GM18870 (cell line): ENCODE data around the gene HSPB8.

Experiments used
- ATAC-seq: cut with Tn5 transposase; IDR thresholded peaks from one replicate; pipeline ENCODE4 v1.9.1; 2021; ENCODE audit warnings: moderate library complexity; ENCODE audit not compliant: unreplicated experiment

HSPB8 gene, protein sequence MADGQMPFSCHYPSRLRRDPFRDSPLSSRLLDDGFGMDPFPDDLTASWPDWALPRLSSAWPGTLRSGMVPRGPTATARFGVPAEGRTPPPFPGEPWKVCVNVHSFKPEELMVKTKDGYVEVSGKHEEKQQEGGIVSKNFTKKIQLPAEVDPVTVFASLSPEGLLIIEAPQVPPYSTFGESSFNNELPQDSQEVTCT

DNA sequence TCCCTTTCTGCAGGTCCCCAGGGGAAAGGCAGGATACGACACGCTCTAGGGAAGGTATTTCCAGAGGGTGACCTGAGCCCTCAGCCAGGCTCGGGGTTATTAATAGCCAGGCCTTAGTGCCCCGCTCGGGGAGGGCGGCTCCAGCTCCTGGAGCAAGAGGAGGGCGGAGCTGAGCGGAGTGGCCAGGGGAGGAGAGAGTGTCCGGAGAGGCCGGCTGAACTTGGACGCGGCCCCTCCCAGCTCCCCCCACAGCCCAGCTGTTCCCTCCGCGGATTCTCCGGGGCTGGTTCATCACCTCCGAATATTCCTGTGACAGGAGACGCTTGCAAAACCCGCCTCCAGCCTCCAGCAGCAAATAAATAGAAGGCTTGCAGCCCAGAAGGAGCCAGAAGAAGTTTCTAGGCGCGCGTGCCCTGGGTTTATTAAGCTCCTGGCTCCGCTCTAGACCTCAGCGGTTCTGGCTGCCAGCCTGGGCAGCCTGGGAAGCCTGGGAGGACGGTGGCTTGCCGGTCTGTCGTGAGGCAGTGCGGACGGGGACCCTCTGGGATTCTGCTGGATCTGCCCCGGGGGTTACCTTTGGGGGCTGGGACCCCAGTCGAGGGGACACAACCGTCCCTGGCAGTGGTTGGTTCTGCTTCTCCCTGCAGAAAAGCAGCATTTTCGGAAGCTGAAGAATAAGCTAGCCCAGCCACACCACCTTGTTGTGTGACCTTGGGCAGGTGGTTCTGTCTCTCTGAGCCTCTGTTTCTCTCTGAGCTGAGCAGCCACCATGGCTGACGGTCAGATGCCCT is at the start of gene HSPB8:
Gene HSPB8, plus strand, starts transcription at position 388 of the 791 bp plus-strand sequence. Its CDS starts 382 bp downstream, at position 770.
- no peak for ATAC-seq

DNA sequence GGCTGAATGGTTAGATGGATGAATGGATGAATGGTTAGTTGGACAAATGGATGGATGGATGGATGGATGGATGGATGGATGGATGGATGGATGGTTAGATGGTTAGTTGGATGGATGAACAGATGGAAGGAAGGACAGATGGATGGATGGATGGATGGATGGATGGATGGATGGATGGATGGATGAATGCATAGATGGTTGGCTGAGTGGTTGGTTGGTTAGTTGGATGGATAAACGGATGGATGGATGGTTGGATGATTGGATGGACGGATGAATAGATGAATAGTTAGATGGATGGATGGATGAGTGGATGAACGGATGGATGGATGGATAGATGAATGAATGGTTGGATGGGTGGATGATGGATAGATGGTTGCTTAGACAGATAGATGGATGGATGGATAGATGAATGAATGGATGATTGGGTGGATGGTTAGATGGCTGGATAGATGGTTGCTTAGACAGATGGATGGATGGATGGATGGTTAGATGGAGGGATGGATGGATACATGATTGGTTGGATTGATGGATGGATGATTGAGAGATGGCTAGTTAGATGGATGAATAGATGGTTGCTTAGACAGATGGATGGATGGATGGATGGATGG is 48.8 kb upstream of the HSPB8 start:
- no peak for ATAC-seq

DNA sequence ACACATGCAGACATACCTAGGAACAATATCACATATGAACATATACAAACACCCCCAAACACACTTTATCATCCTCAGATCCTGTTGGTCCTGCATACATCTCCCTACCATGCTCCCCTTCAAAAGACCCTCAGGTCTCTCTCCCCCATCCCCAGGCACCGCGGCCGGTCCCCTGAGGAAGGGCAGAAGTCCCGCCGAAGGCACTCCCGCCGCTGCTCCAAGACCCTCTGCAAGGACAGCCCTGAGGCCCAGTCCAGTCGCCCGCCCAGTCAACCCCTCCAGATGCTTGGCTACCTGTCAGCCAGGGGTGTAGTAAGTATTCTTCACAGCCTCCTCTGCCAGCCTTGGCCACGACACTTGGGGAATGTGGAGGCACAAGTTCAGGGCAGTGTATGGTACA is 48.2 kb upstream of the HSPB8 start:
- ATAC-seq: no peak

DNA sequence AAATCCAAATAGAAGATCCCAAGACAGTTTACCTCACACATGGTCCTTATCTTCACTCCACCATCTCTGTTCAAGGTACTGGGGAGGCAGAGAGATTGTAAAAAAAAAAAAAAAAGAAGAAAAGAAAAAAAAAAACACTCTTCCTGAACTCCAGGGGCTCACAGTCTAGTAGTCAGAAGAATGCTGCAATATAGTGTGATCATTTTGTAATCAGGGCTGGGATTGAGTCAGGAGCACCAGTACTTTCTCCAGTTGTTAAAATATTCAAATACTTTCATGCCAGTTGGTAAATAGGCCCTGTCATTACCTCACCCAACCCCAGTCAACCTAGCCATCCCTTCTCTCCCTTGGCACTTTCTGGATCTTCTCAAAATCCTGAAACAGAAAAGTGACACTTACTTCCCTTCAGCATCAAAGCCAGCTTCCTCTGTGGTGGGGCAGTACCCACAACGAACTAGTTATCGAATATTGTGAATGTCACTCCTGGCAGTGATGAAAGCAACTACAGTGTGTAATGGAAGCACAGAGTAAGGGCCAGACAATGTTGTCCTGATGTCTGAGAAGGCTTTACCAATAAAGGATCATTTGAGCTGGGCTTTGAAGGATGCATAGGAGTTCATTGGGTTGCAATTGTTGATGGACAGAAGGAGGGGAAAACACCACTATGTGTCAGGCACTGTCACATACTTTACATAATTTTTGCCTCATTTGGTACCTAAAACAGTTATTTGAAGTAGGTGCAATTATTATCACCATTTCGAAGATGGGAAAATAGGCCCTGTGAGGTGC is 44.3 kb upstream of the HSPB8 start:
- no peak for ATAC-seq

DNA sequence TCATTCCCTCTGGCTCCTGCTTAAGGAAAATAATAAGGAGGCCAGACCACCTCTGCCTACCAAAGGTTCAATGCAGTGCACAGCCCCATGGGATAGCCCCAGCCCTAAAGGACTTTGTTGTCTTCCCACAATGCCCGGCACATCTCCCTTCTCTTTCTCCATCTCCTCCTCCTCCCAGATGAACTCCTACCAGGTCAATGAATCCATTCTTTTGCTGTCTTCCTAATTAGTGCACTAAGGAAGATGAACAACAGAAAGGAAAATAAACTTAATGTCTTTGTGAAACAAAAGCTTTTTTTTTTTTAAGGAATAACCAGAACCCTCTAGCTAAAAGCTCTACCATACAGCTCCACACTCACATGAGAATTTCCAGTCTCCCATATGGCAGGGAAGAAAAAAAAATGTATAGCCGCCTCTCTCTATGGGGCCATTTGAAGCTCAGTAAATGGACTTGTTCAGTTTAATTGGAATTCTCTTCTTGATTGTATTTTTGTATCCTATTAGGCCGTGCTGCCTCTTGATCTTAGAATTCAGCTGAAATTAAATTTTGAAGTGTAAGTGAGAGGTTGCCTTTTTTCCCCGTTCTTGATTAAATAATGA is 41.8 kb upstream of the HSPB8 start:
- no peak for ATAC-seq

DNA sequence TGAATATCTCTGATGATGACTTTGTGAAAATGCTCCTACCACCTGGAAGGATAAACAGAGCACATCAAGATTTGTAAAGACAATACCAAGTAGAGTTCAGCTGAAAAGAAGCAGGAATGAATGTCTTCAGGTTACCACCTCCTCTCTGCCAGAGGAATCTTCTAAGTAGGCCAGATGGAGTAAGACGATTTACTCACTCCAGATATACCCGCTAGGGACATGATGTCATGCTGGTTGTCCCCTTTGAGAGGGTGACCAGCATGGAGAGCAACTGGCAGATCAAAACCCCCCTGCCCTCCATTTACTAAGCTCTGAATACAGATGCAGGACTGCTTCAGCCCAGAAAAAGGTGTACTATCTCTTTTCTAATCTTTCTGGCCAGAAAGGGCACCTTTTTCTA is 39.3 kb upstream of the HSPB8 start:
- ATAC-seq: no peak

DNA sequence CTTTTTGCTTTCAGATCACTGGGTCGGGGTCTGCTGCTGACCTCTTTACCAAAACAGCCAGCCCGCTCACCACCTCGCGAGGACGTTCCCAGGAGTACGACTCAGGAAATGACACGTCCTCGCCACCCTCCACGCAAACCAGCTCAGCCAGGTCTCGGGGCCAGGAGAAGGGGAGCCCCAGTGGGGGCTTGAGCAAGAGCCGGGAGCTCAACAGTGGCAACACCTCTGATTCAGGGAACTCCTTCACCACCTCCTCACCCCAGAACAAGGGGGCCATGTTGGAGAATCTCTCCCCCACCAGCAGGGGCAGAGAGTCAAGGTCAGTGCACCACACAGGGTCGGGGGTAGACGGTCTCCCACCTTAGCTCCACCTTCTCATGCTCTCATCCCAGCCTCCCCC is 33.4 kb upstream of the HSPB8 start:
- no peak for ATAC-seq

DNA sequence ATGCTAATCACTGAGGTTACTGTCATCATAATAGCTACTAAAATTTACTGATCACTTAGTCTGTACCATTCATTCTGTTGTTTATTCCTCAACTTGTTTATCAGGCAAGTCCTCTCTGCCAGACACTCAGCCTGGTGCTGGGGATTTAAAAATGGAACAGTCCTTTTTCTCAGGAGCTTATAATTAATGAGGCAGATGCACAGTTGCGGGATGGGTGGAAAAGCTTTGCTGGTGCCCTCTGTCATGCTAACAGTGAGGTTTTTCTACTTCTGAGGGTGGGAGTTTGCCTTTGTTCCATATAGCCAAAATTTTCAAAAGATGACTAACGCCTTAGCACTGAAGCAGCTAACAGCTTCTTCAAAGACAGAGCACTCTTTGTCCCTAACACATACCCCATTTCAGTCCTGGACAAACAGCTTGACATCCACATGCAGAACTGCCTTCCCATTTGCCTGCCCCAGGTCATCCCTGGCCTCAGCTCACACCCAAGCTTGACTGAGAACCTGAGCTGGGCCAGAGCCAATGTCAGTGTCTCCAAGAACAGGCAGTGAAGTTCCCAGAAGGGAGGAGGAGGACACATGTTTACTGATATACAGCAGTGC is 30.8 kb upstream of the HSPB8 start:
- no peak for ATAC-seq

DNA sequence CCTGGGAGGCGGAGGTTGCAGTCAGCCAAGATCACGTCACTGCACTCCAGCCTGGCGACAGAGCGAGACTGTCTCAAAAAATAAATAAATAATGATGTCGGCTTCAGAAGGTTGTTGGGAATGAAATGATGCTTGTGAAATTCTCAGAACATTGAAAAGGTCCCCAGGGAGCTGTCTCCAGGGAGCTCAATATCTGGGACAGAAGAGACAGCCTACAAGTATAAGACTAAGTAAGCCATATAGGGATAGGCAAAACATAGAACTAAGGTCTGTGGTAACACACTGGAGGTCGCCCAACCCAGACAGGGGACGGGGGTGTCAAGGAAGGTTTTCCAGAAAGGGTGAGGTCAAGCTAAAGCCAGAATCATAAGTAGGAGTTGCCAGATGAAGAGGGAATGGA is 29.5 kb upstream of the HSPB8 start:
- no peak for ATAC-seq

DNA sequence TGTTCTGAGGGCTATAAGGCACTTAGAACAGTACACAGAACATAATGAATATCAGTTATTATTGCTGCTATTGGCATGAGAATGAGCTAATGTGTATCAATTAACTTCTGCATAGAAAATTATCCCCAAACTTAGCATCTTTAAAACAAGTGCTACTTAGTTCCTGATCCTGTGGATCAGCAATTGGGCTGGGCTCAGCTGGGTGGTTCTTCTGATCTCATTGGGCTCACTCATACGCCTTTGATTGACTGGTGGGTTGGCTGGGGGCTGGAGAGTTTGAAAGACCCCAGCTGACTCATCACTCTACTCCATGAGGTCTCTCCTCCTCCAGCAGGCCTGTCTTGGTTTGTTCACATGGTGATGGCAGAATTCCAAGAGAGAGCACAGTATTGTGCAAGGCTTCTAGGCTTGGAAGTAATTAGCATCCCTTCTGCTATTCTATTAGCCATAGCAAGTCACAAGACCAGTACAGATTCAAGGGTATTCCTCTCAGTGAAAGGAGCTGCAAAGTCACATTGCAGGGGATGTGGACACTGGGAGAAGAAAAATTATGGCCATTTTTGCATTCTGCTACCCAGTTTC is 27.2 kb upstream of the HSPB8 start:
- ATAC-seq: no peak

DNA sequence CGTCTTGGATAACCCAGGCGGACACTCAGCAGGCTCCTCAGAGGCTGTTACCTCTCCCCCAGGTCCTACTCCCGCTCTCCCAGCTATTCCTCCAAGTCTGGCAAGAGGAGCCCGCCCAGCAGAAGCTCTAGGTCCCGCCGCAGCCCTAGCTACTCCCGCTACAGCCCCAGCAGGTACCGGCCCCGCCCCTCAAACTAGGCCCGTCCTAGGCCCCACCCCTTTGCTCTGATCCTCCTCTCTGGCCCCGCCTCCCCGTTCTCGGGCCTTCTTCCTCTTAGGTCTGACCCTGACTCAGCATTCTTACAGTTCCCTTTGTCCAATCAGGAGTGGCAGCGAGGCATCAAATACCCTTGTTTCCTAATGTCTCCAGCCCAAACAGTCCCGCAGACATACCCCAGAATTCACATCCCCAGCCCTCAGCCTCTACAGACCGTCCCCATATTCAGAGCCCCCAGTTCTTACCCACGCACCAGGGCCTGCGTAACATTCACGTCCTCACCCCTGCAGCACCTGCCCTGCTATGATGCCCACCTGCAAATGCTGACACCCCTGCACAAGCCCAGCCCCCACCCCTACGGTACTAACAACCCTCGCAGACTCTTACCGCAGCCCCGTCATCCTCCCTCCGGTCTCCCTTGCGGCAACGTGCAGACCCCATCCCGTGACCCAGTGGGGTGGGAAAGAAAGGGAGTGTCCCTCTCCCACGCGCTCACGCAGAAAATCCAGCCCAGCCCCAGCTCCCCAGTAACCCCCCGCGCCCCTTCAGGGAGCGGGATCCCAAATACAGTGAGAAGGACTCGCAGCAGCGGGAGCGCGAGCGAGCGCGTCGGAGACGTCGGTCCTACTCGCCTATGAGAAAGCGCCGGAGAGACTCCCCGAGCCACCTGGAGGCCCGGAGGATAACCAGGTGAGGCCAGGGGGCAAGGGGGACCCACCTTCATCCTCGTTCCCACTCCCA is 25.0 kb upstream of the HSPB8 start:
- ATAC-seq: no peak

DNA sequence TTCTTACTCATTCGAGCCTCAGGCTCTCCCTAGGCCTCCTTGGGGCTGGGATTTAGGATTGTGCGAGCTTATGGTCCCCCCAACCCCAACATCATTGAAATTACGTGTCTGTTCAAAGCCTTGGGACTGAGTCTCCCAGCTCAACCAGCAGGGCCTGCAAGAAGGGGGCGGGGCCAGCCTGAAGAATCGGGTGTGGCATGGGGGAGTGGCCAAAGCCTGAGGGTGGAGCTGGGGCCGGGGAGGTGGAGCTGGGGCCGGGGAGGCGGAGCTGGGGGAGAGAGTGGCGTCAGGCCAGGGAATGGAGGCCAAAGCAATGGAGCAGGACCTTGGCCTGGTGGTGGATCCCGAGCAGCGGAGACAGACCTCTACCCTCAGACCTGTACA is 24.3 kb upstream of the HSPB8 start:
- no peak for ATAC-seq

DNA sequence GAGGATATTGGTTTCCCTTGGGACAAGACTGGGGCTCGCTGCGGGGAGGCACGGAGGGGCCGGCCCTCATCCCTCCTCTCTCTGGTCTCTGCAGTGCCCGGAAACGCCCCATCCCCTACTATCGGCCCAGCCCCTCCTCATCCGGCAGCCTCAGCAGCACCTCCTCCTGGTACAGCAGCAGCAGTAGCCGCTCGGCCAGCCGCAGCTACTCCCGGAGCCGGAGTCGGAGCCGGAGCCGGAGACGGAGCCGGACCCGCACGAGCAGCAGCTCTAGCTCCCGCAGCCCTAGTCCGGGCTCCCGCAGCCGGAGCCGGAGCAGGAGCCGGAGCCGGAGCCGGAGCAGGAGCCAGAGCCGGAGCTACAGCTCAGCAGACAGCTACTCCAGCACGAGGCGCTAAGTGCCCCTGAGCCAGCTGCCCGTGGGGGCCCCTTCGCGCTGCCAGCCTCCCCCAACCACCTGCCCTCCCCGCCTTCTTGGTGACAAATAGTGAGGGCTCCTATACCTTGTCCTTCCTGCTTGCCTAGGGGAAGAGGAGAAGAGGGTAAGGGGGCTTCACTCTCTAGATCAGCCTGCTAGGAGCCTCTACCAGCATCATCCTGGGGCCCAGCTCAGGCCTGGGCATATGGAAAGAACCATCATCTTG is 22.2 kb upstream of the HSPB8 start:
- no peak for ATAC-seq

DNA sequence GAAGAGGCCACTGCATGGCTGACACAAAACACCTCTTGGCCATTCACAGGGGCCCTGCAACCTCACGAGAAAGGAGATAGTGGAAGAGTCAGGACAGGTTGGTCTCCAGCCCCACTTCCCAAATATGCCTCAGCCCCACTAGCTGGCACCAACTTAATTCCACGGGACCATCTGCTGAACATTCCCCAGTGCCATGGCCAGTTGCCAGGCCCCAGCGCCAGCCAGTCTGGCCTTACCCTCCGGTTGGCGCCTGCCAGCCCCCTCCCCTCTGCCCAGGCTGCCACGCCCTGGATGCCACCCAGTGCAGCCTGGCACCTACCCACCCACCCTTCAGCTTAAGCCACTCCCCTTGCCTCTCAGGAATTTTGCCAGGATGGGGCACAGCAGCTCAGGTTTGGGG is 21.2 kb upstream of the HSPB8 start:
- no peak for ATAC-seq

DNA sequence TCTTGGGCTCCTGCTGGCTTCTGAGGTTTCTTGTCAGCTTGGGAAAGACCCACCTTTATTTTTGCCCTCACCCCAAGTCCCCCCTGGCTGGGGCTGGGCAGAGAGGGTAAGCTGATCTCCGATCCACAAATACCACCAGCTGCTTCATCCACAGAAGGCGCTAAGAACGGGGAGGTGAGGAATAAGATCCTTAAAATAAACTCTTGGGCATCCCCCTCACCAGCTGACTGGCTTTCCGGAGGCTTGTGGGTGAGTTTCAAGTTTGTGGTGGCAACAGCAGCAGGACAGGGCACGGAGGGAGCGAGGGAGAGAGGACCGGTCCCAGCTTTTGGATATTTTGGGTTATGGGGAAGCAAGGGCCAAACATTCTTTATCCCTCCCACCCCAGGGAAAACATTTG is 20.8 kb upstream of the HSPB8 start:
- ATAC-seq: no peak

DNA sequence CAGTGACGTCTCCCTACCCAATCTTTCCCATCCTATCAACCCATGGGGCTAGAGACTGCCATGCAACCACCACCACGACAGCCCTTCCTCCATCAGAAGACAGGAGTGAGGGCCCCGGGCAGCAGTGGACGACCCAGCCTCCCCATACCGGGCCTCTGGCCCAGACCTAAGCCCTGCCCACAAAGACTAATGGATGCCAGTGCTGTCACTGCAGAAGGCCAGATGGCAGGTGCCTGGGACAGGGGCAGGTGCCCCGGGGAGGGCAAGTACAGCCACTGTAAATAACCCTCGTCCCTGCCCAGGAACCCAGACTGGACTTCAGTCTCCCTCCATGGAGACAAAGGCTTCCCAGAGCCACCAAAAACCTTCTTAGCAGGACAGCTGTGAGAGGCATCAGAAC is 20.3 kb upstream of the HSPB8 start:
- no peak for ATAC-seq

DNA sequence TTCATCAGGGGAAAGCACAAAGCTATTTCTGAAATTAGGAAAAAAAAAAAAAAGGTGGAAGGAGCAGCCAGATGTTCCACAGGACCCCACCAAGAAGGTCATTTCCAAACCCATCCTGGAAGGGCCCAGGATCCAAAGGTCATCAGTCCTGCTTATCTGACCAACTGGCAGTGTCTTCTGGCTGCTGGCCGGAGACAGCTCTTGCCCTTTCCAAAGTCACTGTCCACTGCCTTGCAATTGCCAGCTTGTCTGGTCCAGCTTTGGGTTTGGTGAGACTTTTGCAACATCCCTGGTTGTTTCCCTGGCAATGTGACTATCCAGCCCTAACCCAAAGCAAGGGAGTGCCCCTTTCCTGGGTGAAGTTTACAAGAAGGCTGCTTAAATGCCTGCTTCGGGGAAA is 18.9 kb upstream of the HSPB8 start:
- ATAC-seq: no peak

DNA sequence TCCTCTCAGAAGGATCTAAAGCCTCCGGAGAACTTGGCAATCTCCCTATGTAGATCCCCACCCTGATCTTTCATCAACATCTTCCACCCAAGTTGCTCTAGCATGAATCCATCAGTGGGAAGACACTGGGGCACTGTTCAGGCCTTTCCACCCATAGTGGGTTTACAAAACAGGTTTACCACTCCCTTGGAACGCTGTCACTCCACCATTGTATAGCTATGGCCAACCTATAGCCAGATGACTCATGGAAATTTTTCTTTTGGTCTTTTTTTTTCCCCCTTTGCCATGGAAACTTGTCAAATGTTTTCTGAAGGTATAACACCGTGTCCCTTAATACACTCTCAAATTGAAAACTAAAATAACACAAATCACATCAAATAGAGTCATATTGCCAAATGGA is 10.8 kb upstream of the HSPB8 start:
- ATAC-seq: no peak

DNA sequence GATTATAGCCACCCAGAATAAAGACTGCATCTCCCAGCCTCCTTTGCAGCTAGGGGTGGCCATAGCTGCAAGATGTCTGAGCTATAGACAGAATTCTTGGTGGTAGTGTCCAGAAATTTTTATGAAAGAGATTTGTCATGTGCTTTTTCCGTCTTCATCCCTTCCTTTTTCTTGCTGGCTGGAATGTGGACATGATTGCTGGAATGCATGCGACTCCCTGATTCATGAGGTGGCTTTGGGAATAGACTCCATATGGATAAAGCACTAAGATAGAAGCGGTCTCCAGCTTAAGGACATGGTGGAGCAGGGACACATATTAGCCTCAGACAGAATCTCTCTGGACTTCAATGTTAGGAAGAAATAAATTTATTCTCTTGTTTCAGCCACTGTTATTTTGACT is 10.0 kb upstream of the HSPB8 start:
- no peak for ATAC-seq
